HG03575 (cell line): Measurements from ENCODE around the gene OAF.

Source experiments
- ATAC-seq: cut with Tn5 transposase; IDR thresholded peaks from one replicate; pipeline ENCODE4 v1.9.1; 2021; ENCODE audit not compliant: unreplicated experiment, insufficient number of reproducible peaks, low FRiP score; ENCODE audit errors: extremely low read depth

The OAF gene

DNA sequence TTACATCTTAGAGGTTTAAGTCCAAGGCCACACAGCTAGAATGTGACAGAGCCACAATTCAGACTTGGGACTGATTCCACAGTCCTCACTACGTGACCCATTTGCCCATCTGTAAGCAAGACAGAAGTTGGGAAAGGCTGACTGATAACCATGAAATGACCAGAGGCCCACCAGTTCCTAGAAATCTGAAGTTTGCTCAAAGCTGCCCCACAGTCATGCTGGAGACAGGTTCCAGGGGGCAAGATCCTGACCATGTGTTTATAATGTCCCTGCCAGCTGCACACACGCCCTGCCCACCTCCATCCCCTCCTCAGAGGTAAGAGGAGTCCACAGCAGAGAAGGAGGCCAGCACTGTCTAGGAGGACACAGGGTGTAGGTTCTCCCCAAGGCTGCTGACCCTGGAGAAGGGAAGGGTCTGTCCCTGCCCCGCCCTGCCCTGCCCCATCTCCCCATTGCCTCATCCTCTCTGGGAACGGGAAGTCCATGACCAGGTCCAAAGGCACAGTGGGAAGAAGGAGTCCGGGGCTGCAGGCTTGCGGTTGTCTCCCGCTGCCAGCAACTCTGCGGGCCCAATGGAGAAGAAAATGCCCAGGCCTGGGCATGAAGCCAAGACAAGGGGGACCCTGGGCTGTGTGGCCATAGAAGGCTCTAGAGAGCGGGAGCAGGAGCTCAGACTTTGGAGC, 11.9 kb upstream of the OAF start:
- no peak for ATAC-seq

DNA sequence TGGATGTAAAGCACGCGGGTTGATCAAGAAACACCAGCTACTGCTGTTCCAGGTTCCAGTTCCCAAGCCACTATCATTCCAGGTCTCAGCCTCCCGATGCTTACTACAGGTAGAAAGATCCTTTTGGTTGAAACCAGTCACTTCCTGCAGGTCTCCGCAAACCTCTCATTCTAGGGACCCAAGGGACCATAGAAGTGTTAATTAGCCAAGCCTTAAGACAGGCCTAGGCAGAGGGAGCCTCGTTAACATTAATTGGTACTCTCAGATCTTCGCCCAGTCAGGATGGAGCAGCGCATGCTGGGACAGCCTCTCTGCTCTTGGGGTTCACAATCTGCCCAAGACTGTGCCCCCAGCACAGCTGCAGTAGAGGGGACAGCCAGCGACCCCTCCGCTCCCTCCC, 11.2 kb upstream of the OAF start:
- no peak for ATAC-seq

DNA sequence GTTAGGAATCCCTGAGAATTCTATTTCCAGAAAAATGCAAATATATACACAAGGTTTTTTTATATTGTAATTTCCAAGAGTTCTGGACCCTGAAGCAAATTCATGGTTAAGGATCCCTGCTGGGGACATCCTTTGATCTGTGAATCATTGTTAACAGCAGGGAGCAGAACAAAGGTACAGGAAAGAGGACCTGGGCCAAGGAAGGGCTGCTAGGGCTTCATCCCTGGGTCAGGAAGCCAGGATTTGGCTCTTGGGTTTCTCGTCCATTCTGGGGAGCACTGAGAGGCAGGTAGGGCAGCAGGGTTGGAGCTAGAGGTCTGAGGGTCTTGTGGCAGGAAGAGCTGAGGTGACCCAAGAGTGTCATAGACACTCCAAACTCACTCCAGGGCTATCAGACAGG, 10.2 kb upstream of the OAF start:
- ATAC-seq: no peak

DNA sequence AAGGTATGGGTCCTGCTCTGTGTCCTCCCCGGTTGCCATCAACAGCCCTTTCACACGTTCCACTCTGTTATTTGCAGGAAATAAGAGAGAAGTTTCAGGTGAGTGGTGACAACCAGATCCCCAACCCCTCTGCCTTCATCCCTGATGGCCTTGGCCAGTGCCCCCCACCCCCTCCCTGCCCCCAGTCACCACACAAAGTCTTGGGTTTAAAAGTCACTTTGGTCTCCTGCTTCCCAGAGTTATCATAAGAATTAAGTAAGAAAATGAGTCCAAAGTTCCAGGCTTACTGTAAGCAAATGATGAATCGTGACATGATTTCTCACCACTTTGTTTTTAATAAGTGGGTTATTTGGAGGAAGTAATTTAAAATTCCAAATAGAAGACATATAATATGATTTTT, 9.2 kb upstream of the OAF start:
- ATAC-seq: no peak

DNA sequence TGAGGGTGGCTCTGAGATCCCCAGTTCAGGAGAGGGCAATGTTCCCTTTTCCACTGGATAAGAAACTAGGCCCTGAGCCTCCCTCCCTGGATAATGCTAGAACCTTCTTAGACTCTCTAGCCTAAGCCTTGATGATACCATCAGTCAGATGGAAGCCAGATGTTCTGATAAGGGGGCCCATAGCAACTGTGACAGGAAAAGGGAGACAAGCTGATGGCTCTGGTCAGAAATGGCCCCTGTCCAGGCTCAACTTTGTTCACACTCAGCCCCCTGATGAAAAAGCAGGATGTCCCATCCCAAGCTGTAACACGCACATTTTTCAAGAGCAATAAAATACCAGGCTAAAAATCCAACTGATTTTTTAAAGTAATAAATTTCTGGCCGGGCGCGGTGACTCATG, 7.2 kb upstream of the OAF start:
- no peak for ATAC-seq

DNA sequence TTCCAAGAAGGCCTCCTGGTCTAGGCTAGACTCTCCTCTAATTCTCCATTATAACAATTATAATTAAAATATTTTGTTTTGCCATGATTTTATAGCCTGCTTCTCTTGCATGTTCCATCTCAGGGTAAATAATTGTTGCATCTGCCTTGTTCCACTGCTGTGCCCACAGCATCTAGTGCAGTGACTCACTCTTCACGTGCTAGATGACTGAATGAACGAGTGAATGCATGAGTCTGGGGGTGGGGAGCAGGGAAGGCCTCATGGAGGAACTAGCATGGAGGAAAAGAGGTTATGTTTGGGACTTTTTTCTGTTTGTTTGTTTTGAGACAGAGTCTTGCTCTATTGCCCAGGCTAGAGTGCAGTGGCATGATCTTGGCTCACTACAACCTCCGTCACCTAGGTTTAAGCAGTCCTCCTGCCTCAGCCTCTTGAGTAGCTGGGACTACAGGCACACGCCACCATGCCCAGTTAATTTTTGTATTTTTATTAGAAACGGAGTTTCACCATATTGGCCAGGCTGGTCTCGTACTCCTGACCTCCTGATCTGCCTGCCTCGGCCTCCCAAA, 5.2 kb upstream of the OAF start:
- ATAC-seq: no peak

DNA sequence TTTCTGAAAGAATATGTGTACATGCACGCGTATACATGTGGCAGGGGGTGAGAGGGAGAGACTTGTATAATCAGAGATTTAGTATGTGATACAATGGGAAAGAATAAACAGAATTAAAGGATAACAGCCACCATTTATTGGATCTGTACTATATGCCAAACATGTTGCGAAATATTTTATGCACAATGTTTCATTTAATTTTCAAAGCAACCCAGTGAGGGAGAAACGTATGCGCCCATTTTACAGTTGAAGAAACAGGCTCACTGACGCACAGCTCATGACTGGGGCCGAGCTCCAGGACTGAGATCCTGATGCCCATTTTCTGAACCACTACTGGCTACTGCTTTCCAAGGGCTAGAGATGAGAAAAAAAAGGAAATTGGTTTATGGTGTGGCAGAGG, 3.3 kb upstream of the OAF start:
- ATAC-seq: no peak

DNA sequence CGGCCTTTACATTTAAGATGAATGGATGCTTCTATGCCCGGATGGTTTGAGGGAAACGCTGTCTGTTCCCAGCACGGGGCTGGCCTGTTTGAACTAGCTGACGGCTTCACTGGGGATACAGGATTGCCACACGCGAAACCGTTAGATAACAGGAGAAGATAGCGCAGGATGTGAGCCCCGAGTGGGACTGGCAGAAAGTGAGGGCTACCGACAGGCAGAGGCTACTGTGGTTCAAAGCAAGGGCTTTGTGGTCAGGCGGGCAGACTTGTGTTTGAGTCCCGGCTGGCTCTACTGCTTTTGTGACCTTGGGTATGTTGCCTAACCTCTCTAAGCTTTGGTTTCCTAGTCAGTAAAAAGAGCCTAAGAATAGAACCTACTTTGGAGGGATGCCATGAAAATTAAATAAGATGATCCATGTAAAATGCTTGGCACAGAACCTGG, 2.8 kb upstream of the OAF start:
- no peak for ATAC-seq

DNA sequence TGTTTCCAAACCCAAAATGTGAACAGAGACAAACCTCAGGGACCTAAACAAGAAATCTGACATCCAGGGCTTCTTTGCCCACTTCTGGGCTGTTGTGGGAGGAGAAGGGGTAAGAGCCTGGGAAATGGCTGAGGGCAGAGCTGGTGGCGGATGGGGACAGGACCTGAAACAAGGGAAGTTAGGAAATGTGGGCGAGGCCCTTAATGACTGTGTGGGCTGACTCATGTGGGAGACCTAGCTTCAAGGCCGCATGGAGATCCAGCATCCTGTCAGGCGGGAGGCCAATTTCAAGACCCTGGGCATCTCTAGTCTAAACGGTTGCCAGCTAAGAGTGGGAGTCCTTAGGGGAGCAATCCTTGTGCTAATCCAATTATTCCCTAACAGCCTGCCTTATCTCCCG, 2.1 kb upstream of the OAF start:
- ATAC-seq: no peak

DNA sequence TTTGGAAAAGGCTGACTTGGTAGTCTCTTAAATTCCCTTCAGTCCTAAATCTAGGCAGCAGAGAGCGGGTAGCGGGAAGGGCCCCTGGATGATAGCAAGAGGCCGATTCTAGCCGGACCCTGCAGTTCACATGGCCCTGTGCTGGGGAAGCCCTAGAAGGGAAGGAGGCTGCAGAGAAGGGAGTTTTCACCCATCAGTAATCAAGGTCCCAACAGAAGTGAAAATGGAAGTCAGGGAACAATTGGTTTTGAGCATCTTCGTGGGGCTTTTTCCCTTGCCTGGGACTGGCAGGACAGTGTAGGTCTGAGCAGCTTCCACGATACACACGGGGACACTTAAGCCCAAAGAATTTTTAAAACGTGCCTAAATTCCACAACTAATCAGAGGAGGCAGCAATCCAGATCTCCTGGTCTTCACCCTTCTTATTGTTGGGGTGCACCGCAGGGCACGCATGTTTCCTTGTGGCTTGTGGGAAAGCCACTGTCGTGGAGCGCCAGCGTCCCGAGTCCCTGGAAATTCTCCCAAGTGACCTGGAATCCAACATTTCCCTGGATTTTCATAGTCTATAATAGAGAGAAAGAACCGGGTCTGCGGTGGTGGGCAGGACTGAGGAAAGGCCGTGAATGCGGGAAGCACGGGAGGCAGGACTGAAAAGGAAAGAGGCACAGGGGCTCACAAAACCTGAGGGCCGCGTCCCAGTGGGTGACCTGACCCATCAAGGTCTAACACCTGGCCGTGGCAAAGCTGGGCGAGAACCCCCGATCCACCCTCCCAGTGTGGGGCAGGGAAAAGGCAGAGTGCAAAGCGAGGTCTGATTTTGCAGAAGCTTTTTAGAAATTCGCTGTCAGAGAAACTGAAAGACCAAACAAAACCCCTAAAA, 846 bp upstream of the OAF start:
- no peak for ATAC-seq

DNA sequence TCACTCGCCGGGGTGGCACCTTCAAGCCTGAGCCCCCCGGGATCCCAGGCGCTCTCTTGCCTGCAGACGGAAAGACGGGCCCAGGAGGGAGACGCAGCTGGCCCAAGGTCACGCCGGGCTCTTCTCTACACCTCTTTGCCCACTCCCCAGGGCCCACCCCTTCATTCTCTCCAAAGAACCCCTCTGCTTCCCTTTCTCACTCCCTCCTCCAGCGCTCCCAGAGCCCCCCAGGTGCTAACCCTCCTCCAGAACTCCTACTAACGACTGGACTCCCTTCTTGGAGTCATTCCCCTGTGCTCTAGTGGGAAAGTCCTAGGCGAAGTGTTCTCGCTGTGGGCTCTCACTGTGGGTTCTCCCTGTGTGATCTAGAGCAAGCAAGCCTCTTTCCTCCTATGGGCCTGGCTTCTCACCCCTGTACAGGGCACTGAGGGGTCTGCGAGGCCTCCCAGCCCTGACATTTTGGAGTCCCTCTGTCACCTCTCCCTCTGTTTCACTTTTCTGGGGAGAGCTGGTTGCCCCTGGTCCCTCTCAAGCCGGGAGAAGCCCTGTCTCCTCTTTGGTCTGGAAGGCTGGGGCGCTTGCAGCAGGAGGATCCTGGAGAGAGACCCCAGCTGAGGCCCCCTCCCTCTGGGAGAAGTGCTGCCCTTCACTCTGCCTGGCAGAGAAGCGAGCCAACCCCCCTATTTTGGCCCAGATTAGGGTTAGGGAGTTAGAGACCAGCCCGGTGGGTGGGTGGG, 858 bp downstream of the OAF start:
- ATAC-seq: no peak

DNA sequence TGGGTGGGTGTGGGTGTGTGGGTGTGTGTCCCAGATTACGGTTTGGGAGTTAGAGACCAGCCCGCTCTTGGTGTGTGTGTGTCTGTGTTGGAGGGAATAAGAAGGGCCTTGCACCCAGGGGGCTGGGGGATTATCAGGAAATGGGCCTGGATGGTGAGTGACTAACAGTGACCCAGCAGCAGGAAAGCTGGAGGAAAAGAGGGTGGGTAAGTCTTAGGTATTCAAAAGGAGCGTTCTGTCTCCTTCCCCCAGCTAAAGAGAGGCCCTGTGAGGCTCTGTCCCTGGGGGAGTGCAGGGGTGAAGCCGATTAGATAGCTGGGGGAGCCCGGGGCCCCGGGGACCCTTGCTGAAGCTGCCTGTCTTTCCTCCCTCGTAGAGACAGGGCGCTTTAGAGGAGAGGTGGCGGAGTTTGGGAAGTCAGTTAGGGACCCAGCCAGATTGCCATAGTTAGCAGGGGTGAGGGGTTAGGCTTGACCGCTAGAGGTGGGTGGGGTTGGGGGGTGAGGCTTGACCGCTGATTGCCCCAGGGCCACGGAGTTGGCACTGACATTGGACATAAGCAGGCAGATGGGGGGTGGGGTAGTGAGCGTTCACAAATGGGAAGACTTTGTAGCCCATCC, 1.5 kb downstream of the OAF start:
- no peak for ATAC-seq

DNA sequence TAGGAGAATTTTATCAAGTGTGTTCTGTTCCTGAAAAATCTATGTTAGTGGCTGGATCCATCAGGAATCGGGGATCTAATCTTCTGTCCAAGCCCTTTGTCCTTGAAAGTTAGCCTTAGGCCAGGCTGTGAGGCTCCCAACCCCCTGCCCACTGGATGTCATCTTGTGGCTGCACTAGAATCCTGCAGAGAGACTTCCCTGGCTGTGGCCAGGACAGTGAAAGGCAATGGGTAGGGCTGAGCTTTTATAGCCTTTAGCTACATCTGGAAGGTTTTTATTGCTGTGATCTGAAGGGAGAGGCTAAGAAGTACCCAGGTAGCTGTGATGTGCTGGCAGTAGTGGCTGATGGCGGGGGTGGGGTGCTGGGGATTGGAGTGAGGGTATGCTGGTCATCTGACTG, 2.1 kb downstream of the OAF start:
- ATAC-seq: no peak

DNA sequence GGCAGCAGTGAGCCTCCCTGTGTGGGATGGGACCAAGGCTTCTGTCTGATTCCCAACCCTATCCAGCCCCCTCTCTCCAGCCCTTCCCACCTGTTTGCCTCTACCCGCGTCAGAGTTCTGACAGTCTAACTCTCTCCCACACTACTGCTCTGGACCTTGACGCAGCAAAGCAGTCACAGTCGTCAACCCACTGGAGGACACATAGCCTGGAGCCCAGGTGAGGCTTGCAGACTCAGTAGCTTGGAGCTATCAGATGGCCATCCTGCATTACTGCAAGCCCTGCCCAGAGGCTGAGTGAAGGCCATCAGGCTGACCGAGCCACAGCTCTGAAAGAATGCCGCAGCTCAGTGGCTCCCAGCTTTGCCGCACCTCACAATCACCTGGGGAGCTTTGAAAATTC, 3.7 kb downstream of the OAF start:
- no peak for ATAC-seq

DNA sequence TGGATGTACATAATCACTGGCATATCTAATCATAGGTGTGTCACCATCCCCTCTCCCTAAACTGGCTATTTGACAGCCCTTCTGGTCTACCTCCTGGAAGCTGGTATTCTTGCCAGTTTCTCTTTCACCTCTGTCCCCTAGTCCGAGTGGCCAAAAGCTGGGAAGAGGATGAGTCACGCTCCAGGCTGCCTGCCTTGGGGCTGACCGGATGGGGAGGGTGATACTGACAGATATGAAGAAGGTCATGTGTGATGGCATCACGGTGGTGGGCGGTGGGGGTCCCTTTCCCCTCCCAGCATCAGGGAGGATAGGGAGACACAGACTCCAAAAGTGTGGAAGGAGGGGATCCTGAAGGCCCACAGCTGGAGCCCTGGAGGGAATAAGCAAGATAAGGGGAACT, 4.8 kb downstream of the OAF start:
- no peak for ATAC-seq

DNA sequence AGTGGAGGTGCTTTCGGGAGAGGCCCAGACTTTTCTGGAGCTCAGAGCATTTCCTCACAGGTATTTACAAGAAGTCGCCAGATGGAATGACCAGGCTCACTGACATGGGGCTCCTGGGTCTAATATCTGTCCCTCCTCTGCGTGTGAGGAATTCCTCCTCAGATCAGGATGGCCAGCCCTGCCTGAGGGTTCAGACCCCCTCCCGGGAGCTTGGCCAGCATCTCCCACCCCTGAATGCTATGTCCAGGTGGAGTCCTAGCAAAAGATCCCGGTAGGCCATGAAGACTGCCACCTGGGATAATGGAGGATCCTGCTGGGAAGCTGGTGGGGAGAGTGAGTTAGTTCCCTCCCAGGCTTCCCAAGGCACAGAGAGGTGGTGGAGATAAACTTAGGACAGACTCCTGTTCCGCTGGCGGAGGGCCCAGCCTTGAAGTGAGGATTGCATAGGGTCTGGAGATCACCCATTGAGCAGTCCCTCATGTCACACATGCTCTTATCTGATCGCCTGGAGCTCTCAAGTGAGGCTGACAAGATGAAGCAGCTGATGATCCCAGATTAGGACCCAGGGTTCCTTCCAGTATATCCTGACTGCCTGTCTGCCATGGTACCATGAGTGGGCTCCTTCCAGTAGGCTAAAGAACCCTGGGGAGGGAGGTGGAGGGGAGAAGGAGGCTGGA, 5.7 kb downstream of the OAF start:
- no peak for ATAC-seq

DNA sequence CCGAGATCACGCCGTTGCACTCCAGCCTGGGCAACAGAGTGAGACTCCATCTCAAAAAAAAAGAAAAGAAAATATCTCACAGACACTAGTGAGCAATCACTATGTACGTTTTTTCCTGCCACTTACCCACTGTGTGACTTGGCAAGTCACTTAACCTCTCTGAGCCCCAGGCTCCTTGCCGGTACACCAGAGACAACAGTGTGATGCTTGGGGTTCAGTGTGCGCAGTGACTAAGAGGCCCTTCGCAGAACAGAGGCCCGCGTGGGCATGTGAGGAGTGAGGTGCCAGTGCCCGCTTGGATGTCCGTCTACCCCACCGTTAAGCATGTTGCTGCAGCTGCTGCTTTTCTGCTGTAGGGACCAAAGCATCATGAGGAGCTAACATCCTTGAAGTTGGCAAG, 6.7 kb downstream of the OAF start:
- no peak for ATAC-seq

DNA sequence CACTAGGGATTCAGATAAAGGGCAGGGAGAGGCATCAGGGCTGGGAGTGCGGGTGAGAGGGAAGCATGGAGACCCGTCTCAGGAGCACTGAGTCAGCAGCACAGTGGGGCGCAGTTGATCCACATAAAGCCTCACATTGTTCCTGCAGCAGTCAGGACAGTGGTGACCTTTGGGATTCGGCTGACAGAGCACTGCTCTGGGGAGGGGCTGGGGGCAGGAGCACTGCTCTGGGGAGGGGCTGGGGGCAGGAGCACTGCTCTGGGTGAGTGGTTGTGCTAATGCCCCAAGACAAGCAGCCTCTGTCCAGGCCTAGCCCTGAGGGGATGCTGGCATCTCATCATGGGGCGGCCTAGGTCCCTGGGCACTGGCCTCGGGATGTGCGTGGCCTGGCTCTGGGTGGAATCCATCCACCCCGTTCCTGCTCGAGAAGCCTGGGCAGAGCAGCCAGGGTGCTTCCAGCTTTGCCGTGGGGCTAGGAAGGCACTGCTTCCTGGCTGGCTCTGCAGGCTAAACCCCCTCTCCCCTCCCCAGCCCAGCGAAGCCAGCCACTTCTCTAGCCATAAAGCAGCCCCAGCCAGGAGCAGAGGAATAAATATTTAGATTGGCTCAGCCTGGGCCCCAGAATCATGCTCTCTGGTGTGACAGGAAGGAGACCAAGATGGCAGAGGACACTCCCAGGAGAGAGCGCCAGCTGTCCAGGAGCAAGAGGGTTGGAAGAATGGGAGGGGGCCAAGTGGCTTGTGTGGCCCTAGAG, 7.3 kb downstream of the OAF start:
- no peak for ATAC-seq
